ENCODE data around the gene SIPA1L3.

DNA sequence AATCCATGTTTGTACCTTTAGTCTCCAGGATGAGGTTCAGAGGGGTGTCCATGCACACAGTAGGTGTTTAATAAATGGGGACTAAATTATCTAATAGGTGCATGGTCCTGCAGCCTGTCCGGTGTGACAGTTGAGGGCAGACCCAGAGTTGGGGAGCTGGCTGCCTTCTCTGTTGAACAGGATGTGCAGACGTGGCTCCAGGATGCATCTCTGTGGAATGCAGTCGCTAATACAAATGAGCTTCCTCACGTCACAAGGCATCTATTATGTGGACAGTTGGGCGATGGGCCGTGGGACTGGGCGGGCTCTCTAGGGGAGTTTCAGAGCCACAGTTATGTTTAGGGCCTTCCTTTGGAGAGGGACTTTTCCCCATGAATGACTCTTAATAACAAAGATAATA, 71.0 kb downstream of the SIPA1L3 start:
- TF ChIP-seq, protein P1, sequence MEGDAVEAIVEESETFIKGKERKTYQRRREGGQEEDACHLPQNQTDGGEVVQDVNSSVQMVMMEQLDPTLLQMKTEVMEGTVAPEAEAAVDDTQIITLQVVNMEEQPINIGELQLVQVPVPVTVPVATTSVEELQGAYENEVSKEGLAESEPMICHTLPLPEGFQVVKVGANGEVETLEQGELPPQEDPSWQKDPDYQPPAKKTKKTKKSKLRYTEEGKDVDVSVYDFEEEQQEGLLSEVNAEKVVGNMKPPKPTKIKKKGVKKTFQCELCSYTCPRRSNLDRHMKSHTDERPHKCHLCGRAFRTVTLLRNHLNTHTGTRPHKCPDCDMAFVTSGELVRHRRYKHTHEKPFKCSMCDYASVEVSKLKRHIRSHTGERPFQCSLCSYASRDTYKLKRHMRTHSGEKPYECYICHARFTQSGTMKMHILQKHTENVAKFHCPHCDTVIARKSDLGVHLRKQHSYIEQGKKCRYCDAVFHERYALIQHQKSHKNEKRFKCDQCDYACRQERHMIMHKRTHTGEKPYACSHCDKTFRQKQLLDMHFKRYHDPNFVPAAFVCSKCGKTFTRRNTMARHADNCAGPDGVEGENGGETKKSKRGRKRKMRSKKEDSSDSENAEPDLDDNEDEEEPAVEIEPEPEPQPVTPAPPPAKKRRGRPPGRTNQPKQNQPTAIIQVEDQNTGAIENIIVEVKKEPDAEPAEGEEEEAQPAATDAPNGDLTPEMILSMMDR (IDR thresholded peaks at IDR 0.05) = no peak
- TF ChIP-seq POLR2AphosphoS5 (IDR thresholded peaks at IDR 0.05) (no peak), POLR2A (IDR thresholded peaks at IDR 0.05) (no peak), EP300 (IDR thresholded peaks at IDR 0.05) (no peak)

Data from upper lobe of left lung (tissue), 4 donors.